IMR-90 (cell line): ENCODE data around the gene BCDIN3D. TPM values are rescaled to one million over a fixed set of nuclear protein-coding genes. Genes with fewer than 3 reads are reported as not detected.

Experiments used
- ATAC-seq: fragments of 200-7000 bp; cut with Tn5 transposase; 2 replicates; pipeline ENCODE4 v1.9.1; 2020; ENCODE audit warnings: low read depth, mild to moderate bottlenecking, moderate library complexity
- BruUV-seq: library from RNA; stranded (reverse); fragments of 400-500 nt; replicated peaks from 2 replicates; lab custom pipeline; 2021; lab: Mats Ljungman, UMichigan
- CTCF ChIA-PET: fragments of 300-600 bp; formaldehyde crosslinking; extraction: SDS; loops from one replicate; lab custom pipeline; 2021; ENCODE audit warnings: antibody characterized with exemption; lab: Yijun Ruan, JAX
- POLR2A ChIA-PET: fragments of 300-600 bp; sonication (Branson Sonifier 250); formaldehyde crosslinking; loops from one replicate; lab custom pipeline; 2022; ENCODE audit warnings: antibody characterized with exemption; ENCODE audit not compliant: unreplicated experiment; lab: Charles Lee
- DNase-seq: peaks from one replicate; pipeline ENCODE4 v3.0.0; 2013
- H2AFZ ChIP-seq: replicated peaks from 2 replicates; pipeline ENCODE3; 2013; ENCODE audit warnings: low read length, mild to moderate bottlenecking; ENCODE audit not compliant: poor library complexity
- H2AK5ac ChIP-seq: 2 replicates; pipeline ENCODE4 v1.6.1; 2013; ENCODE audit warnings: low read depth, low read length, inconsistent platforms
- H2AK9ac ChIP-seq: replicated peaks from 2 replicates; pipeline ENCODE3; 2013; ENCODE audit warnings: mild to moderate bottlenecking, low read depth, low read length, moderate library complexity; ENCODE audit not compliant: poor library complexity
- H2BK120ac ChIP-seq: 2 replicates; pipeline ENCODE4 v1.6.1; 2013; ENCODE audit warnings: low read depth, low read length, inconsistent platforms
- H2BK15ac ChIP-seq: 3 replicates; pipeline ENCODE4 v1.6.1; 2013; ENCODE audit warnings: low read depth, low read length, inconsistent platforms
- H2BK20ac ChIP-seq: 2 replicates; pipeline ENCODE4 v1.6.1; 2013; ENCODE audit warnings: low read depth, mild to moderate bottlenecking, inconsistent platforms, low read length, moderate library complexity
- H2BK5ac ChIP-seq: 2 replicates; pipeline ENCODE4 v1.6.1; 2013; ENCODE audit warnings: mild to moderate bottlenecking, low read depth, low read length, inconsistent platforms; ENCODE audit not compliant: poor library complexity, severe bottlenecking
- H3K14ac ChIP-seq: replicated peaks from 2 replicates; pipeline ENCODE4 v1.6.1; 2013; ENCODE audit warnings: low read depth, low read length, inconsistent platforms
- H3K18ac ChIP-seq: 2 replicates; pipeline ENCODE4 v1.6.1; 2013; ENCODE audit warnings: low read depth, low read length, control low read depth
- H3K23ac ChIP-seq: 2 replicates; pipeline ENCODE4 v1.6.1; 2013; ENCODE audit warnings: low read depth, low read length, inconsistent platforms
- H3K27ac ChIP-seq: 2 replicates; pipeline ENCODE4 v1.5.1; 2013; ENCODE audit warnings: mild to moderate bottlenecking, control low read depth, low read length; ENCODE audit not compliant: insufficient read depth
- H3K27me3 ChIP-seq: 2 replicates; pipeline ENCODE4 v1.6.1; 2013; ENCODE audit warnings: low read length; ENCODE audit not compliant: control insufficient read depth, insufficient read depth
- H3K36me3 ChIP-seq: 2 replicates; pipeline ENCODE4 v1.6.1; 2013; ENCODE audit warnings: low read length, mixed read lengths; ENCODE audit not compliant: control insufficient read depth, insufficient read depth
- H3K4ac ChIP-seq: 2 replicates; pipeline ENCODE4 v1.6.1; 2013; ENCODE audit warnings: low read depth, low read length, inconsistent platforms
- H3K4me1 ChIP-seq: 2 replicates; pipeline ENCODE4 v1.6.1; 2013; ENCODE audit warnings: low read length, mixed read lengths; ENCODE audit not compliant: control insufficient read depth, insufficient read depth
- H3K4me2 ChIP-seq: 2 replicates; pipeline ENCODE4 v1.6.1; 2013; ENCODE audit warnings: low read depth, mild to moderate bottlenecking, control low read depth, low read length, moderate library complexity
- H3K4me3 ChIP-seq: 2 replicates; pipeline ENCODE4 v1.5.1; 2013; ENCODE audit warnings: low read depth, mild to moderate bottlenecking, control low read depth, low read length, moderate library complexity; ENCODE audit not compliant: insufficient read depth
- H3K56ac ChIP-seq: 2 replicates; pipeline ENCODE4 v1.6.1; 2013; ENCODE audit warnings: low read length, inconsistent platforms; ENCODE audit not compliant: insufficient read depth; ENCODE audit errors: extremely low read depth
- H3K79me1 ChIP-seq, 2 experiments: 2 replicates each; pipeline ENCODE4 v1.6.1; 2013; ENCODE audit warnings: low read length in 2 of 2, inconsistent platforms in 1 of 2, low read depth in 1 of 2
- H3K9ac ChIP-seq: 2 replicates; pipeline ENCODE4 v1.6.1; 2013; ENCODE audit warnings: low read depth, low read length, control low read depth
- H3K9me1 ChIP-seq: 2 replicates; pipeline ENCODE4 v1.6.1; 2013; ENCODE audit warnings: low read length, inconsistent platforms; ENCODE audit not compliant: insufficient read depth
- H3K9me3 ChIP-seq: 2 replicates; pipeline ENCODE4 v1.6.1; 2013; ENCODE audit warnings: low read length; ENCODE audit not compliant: control insufficient read depth, insufficient read depth
- H4K20me1 ChIP-seq: 2 replicates; pipeline ENCODE4 v1.6.1; 2013; ENCODE audit warnings: low read length, inconsistent platforms; ENCODE audit not compliant: insufficient read depth
- H4K5ac ChIP-seq: 2 replicates; pipeline ENCODE4 v1.6.1; 2013; ENCODE audit warnings: mild to moderate bottlenecking, low read depth, low read length, control low read depth
- H4K8ac ChIP-seq, 2 experiments: 2 replicates each; pipeline ENCODE4 v1.6.1; 2013; ENCODE audit warnings: low read depth in 2 of 2, low read length in 2 of 2, control low read depth in 1 of 2, inconsistent platforms in 1 of 2
- H4K91ac ChIP-seq: 2 replicates; pipeline ENCODE4 v1.6.1; 2013; ENCODE audit warnings: low read depth, low read length, inconsistent platforms; ENCODE audit not compliant: insufficient read depth
- BHLHE40 ChIP-seq: fragments of 150-350 bp; IDR thresholded peaks from 2 replicates; pipeline ENCODE4 v1.6.1; 2016; ENCODE audit warnings: mild to moderate bottlenecking, low read depth, low read length
- CEBPB ChIP-seq: IDR thresholded peaks from 2 replicates; pipeline ENCODE4 v1.6.1; 2012; ENCODE audit warnings: low read depth, low read length, improper control_type of control experiment
- CHD1 ChIP-seq: IDR thresholded peaks from 2 replicates; pipeline ENCODE4 v1.6.1; 2012; ENCODE audit warnings: low read depth, low read length, improper control_type of control experiment
- CTCF ChIP-seq: conservative IDR thresholded peaks from 2 replicates; pipeline ENCODE4 v1.5.1; 2012; ENCODE audit warnings: mild to moderate bottlenecking, low read depth, low read length, improper control_type of control experiment
- FOS ChIP-seq: fragments of 150-350 bp; IDR thresholded peaks from 2 replicates; pipeline ENCODE4 v1.6.1; 2016; ENCODE audit warnings: low read depth, low read length
- MAFK ChIP-seq: IDR thresholded peaks from 2 replicates; pipeline ENCODE4 v1.6.1; 2012; ENCODE audit warnings: low read depth, low read length, improper control_type of control experiment
- MAZ ChIP-seq: IDR thresholded peaks from 2 replicates; pipeline ENCODE4 v1.6.1; 2012; ENCODE audit warnings: low read depth, mild to moderate bottlenecking, low read length, improper control_type of control experiment, moderate library complexity, borderline replicate concordance
- MXI1 ChIP-seq: IDR thresholded peaks from 2 replicates; pipeline ENCODE4 v1.6.1; 2012; ENCODE audit warnings: low read depth, mild to moderate bottlenecking, low read length, moderate library complexity, borderline replicate concordance
- NFE2L2 ChIP-seq: fragments of 150-350 bp; IDR thresholded peaks from 2 replicates; pipeline ENCODE4 v1.6.1; 2016; ENCODE audit warnings: low read depth, mild to moderate bottlenecking, low read length
- POLR2A ChIP-seq: IDR thresholded peaks from 2 replicates; pipeline ENCODE4 v1.6.1; 2012; ENCODE audit warnings: mild to moderate bottlenecking, low read depth, low read length
- RAD21 ChIP-seq: IDR thresholded peaks from 2 replicates; pipeline ENCODE4 v1.6.1; 2012; ENCODE audit warnings: low read length, improper control_type of control experiment
- RCOR1 ChIP-seq: IDR thresholded peaks from 2 replicates; pipeline ENCODE4 v1.6.1; 2012; ENCODE audit warnings: mild to moderate bottlenecking, low read length, improper control_type of control experiment; ENCODE audit not compliant: insufficient replicate concordance
- RFX5 ChIP-seq: IDR thresholded peaks from 2 replicates; pipeline ENCODE4 v1.8.0; 2012; ENCODE audit warnings: low read depth, mild to moderate bottlenecking, low read length, moderate library complexity
- SMC3 ChIP-seq: fragments of 150-350 bp; IDR thresholded peaks from 2 replicates; pipeline ENCODE4 v1.6.1; 2016; ENCODE audit warnings: low read depth, mild to moderate bottlenecking, antibody characterized with exemption, low read length, moderate library complexity
- USF2 ChIP-seq: fragments of 150-350 bp; IDR thresholded peaks from 2 replicates; pipeline ENCODE4 v1.6.1; 2017; ENCODE audit warnings: mild to moderate bottlenecking, antibody characterized with exemption, low read length, low read depth
- WGBS, 2 experiments: methylation state at CpG; one replicate each; pipeline versions ENCODE4 v1.1.5 to v1.1.7; 2013; ENCODE audit warnings: missing lambda C conversion rate in 2 of 2; ENCODE audit not compliant: insufficient read length in 1 of 2; ENCODE audit errors: extremely low coverage in 2 of 2; 5-methylcytosine and 5-hydroxymethylcytosine counted together
- dilution Hi-C: fragments of 300-500 bp; cut with HindIII; formaldehyde crosslinking; loops from one replicate; pipeline ENCODE4 v1.14.3; 2018; ENCODE audit warnings: low sequenced_read_pairs; ENCODE audit not compliant: unreplicated experiment
- in situ Hi-C: fragments of 300-500 bp; cut with MboI; formaldehyde crosslinking; loops from 3 replicates; pipeline ENCODE4 v1.14.3; 2019; ENCODE audit warnings: low sequenced_read_pairs, inconsistent platforms, mixed read lengths
- intact Hi-C: fragments of 100-400 bp; cut with micrococcal nuclease; formaldehyde crosslinking; loops from 2 replicates; pipeline ENCODE4 v1.10.0; 2022
- polyA plus RNA-seq, 3 experiments: library from polyadenylated mRNA; depleted of rRNA; stranded (reverse); fragments of >200 nt; gene quantifications; 2 replicates each; pipeline ENCODE4 v1.2.3, GENCODE V29; 2012; ENCODE audit warnings: low replicate concordance in 1 of 3
- total RNA-seq: library from RNA; depleted of rRNA; stranded (reverse); fragments of >200 nt; gene quantifications from 2 replicates; pipeline ENCODE4 v1.2.3, GENCODE V29; 2012
- TF ChIP-seq, protein P1 (sequence below): fragments of 150-350 bp; IDR thresholded peaks from 2 replicates; pipeline ENCODE4 v1.6.1; 2016; ENCODE audit warnings: low read depth, mild to moderate bottlenecking, low read length, moderate library complexity, borderline replicate concordance

The BCDIN3D gene
- total and polyA plus RNA-seq, 2 of the 4 experiments (the other 2 are of a cell fraction), result 2.3 TPM

DNA sequence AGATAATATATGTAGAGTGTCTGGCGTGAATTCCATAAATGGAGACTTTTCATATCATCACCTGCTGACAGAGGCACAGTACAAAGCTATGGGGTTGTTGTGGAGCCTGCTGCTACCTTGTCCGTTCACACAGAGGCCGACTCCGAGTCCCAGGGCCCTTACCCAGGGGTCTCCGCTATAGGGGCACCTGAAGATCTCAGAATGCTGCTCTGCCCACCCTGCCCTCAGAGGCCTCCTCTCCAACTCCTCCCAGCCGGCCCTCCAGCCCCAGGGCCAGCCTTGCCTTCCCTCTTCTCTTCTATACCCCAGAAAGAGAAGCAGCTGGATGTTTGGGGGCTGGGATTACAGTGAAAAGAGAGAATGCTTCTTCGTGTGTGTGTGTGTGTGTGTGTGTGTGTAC, 36.0 kb downstream of the BCDIN3D start:
- Histone ChIP-seq H2BK15ac (no peak overlapping the region), H3K79me1 (peaks cover 18 to 73% of the 10 kb centered on the region in 2 experiments), H2BK5ac (no peak overlapping the region), H2BK120ac (no peak overlapping the region), H3K9me1 (peaks cover 10% of the 10 kb centered on the region), H3K4ac (no peak overlapping the region), H3K23ac (no peak overlapping the region), H2AK9ac (no peak overlapping the region), H4K20me1 (peaks cover 68% of the 10 kb centered on the region), H3K27ac (no peak overlapping the region), H3K4me1 (peaks cover 18% of the 10 kb centered on the region), H3K4me2 (no peak overlapping the region), H3K14ac (no peak overlapping the region), H4K91ac (no peak overlapping the region), H3K18ac (no peak overlapping the region), H3K9ac (no peak overlapping the region), H4K8ac (no peak overlapping the region), H2BK20ac (no peak overlapping the region), H2AFZ (no peak overlapping the region), H4K5ac (no peak overlapping the region), H3K27me3 (no peaks in the 10 kb centered on the region), H2AK5ac (no peak overlapping the region), H3K56ac (no peak overlapping the region), H3K9me3 (no peaks in the 10 kb centered on the region), H3K4me3 (no peak overlapping the region), H3K36me3 (peaks cover 47% of the 10 kb centered on the region)
- POLR2A ChIA-PET, result no interaction called here
- in situ Hi-C loops (no loop called here), intact Hi-C loops (no loop called here), dilution Hi-C loops (no loop called here)
- no peak for TF ChIP-seq RCOR1
- TF ChIP-seq, protein P1, sequence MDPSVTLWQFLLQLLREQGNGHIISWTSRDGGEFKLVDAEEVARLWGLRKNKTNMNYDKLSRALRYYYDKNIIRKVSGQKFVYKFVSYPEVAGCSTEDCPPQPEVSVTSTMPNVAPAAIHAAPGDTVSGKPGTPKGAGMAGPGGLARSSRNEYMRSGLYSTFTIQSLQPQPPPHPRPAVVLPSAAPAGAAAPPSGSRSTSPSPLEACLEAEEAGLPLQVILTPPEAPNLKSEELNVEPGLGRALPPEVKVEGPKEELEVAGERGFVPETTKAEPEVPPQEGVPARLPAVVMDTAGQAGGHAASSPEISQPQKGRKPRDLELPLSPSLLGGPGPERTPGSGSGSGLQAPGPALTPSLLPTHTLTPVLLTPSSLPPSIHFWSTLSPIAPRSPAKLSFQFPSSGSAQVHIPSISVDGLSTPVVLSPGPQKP, result no peak
- TF ChIP-seq RAD21, result no peak
- no peak for TF ChIP-seq BHLHE40
- no peak for TF ChIP-seq USF2
- no peak for TF ChIP-seq CTCF
- TF ChIP-seq CHD1, result no peak
- no peak for TF ChIP-seq SMC3
- no peak for TF ChIP-seq RFX5
- no peak for TF ChIP-seq POLR2A
- TF ChIP-seq MXI1, result no peak
- no peak for TF ChIP-seq MAZ
- no peak for TF ChIP-seq NFE2L2
- TF ChIP-seq FOS, result no peak
- no peak for TF ChIP-seq MAFK
- no peak for TF ChIP-seq CEBPB
- WGBS, 2 experiments, result 60% methylated on average over 1 of the region's 7 CpGs; no CpG with 5 or more reads in 1 of the 2 experiments
- no peak for ATAC-seq
- CTCF ChIA-PET, result no interaction called here
- no TSS peak for BruUV-seq
- DNase-seq, result no peak
